Right lobe of liver (tissue), 6 donors: ENCODE data around the gene MYOM1. TPM values are rescaled to one million over a fixed set of nuclear protein-coding genes. Genes with fewer than 3 reads are reported as not detected.
A peak's percentile ranks its signal among the peaks of the same experiment; 100 is the strongest.

Experiments
- ATAC-seq, 4 donors: fragments of 200-7000 bp; cut with Tn5 transposase; one replicate each; pipeline ENCODE4 v1.9.1; 2020; ENCODE audit warnings: mild to moderate bottlenecking in 4 of 4, moderate library complexity in 4 of 4
- DNase-seq, 3 donors: peaks; one replicate each; pipeline ENCODE4 v3.0.0-alpha.2; 2020
- H3K27ac ChIP-seq, 3 donors: fragments of 200-600 bp; one replicate each; pipeline ENCODE4 v1.8.0; 2022
- H3K27me3 ChIP-seq, 2 donors: fragments of 200-600 bp; one replicate each; pipeline ENCODE4 v1.8.0; 2022
- H3K36me3 ChIP-seq, 4 donors: fragments of 200-600 bp; sonication (generic) in 1 of 4; one replicate each; pipeline versions ENCODE4 v1.5.1 to v1.8.0; 2017 to 2022; ENCODE audit warnings: control low read depth in 1 of 4
- H3K4me1 ChIP-seq, 4 donors: fragments of 200-600 bp; sonication (generic) in 1 of 4; one replicate each; pipeline versions ENCODE4 v1.5.1 to v1.8.0; 2017 to 2022; ENCODE audit warnings: control low read depth in 1 of 4
- H3K4me3 ChIP-seq, 3 donors: fragments of 200-600 bp; one replicate each; pipeline ENCODE4 v1.8.0; 2022
- H3K9me3 ChIP-seq, 4 donors: fragments of 200-600 bp; sonication (generic) in 1 of 4; one replicate each; pipeline versions ENCODE4 v1.5.1 to v1.8.0; 2017 to 2022; ENCODE audit warnings: control low read depth in 1 of 4
- POLR2A ChIP-seq: fragments of 450-650 bp; IDR thresholded peaks from one replicate; pipeline ENCODE4 v1.6.1; 2017; ENCODE audit warnings: antibody characterized with exemption, mild to moderate bottlenecking
- WGBS: methylation state at CpG from one replicate; pipeline ENCODE4 v1.1.6; 2018; ENCODE audit warnings: low coverage, low lambda C conversion rate; ENCODE audit not compliant: insufficient coverage; ENCODE audit errors: missing lambda C conversion rate; 5-methylcytosine and 5-hydroxymethylcytosine counted together
- intact Hi-C, 2 donors: fragments of 100-400 bp; cut with DNase I; formaldehyde crosslinking; loops; one replicate each; pipeline versions ENCODE4 v1.11.2 to v1.14.1; 2022
- total RNA-seq, 6 experiments: library from RNA; depleted of rRNA in 2 of 6; stranded (reverse); fragments of >200 nt in 2 of 6; fragmentation: NEBNext Ultra II Directional in 3 of 6; extraction: Animal tissue kit (Norgen Biotek cat#: 25700) in 3 of 6; gene quantifications; one replicate each; pipeline versions ENCODE4 v1.1.0 to v1.2.4, GENCODE V29; 2016 to 2023
- TF ChIP-seq, protein P1 (sequence below), 4 donors: fragments of 200-600 bp in 3 of 4; fragments of 450-650 bp in 1 of 4; IDR thresholded peaks; one replicate each; pipeline versions ENCODE4 v1.5.1 to v1.8.0; 2016 to 2022; ENCODE audit warnings: antibody characterized with exemption in 4 of 4, mild to moderate bottlenecking in 2 of 4
- donor health status: DM: no; HTN: yes; CAD: no.
- donor health status: DM: no; HTN: no; CAD: no.
- donor health status: DM: no; HTN: no; CAD: no.
- donor health status: DM: no; HTN: yes; CAD: no.
- donor health status: DM: no; HTN: yes; CAD: no.

Gene MYOM1
- total RNA-seq, 6 experiments from 2014 or later: 3.1 to 64.5 (median 19.1) TPM

DNA sequence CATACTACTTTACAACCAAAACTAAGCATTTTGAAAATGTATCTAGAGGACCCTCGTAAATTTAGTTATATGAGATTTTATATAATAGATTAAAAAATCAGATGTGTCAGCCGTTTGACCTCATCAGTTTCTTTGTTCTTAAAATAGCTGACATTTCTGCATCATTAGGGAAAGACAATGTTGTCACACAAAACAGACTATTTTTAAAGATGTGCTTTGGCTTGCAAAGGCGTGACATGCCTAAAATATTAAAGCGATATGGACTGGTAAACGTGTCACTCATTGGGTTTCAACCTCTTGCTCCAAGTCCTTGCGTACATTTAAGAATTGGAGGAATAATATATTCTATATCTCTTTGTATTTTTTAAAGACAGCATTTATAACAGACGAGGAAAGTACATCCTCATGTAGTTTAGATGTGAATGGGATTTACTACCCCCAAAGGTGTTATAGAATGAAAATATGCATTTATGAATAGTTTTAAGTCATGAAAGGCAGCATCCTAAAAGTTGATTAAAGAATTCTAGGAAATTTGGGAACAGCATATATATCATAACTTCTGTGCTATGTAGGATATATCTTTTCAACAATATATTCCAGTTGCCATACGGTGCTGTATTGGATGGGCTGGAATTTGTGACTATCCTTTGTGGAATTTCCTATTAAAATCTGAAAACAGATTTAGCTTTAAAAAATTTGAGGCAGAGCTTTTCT is 31.6 kb upstream of the MYOM1 start:
- ATAC-seq (no peak), DNase-seq (no peak)
- intact Hi-C loops: no loop called here
- TF ChIP-seq POLR2A: no peak
- TF ChIP-seq, protein P1, sequence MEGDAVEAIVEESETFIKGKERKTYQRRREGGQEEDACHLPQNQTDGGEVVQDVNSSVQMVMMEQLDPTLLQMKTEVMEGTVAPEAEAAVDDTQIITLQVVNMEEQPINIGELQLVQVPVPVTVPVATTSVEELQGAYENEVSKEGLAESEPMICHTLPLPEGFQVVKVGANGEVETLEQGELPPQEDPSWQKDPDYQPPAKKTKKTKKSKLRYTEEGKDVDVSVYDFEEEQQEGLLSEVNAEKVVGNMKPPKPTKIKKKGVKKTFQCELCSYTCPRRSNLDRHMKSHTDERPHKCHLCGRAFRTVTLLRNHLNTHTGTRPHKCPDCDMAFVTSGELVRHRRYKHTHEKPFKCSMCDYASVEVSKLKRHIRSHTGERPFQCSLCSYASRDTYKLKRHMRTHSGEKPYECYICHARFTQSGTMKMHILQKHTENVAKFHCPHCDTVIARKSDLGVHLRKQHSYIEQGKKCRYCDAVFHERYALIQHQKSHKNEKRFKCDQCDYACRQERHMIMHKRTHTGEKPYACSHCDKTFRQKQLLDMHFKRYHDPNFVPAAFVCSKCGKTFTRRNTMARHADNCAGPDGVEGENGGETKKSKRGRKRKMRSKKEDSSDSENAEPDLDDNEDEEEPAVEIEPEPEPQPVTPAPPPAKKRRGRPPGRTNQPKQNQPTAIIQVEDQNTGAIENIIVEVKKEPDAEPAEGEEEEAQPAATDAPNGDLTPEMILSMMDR (IDR thresholded peaks at IDR 0.05): no peak
- 60% methylated on average over 8 of the region's 8 CpGs for WGBS
- H3K4me1 ChIP-seq: peaks cover 0 to 56% (median 18%) of the 10 kb centered on the region in 4 donors
- H3K9me3 ChIP-seq: no peaks in the 10 kb centered on the region
- H3K36me3 ChIP-seq: peaks cover 4 to 33% (median 21%) of the 10 kb centered on the region in 4 donors
- no peaks in the 10 kb centered on the region for H3K27me3 ChIP-seq
- H3K4me3 ChIP-seq: no peak overlapping the region
- H3K27ac ChIP-seq: peak overlapping the region in 2 of 3 donors; percentile 14 to 33

DNA sequence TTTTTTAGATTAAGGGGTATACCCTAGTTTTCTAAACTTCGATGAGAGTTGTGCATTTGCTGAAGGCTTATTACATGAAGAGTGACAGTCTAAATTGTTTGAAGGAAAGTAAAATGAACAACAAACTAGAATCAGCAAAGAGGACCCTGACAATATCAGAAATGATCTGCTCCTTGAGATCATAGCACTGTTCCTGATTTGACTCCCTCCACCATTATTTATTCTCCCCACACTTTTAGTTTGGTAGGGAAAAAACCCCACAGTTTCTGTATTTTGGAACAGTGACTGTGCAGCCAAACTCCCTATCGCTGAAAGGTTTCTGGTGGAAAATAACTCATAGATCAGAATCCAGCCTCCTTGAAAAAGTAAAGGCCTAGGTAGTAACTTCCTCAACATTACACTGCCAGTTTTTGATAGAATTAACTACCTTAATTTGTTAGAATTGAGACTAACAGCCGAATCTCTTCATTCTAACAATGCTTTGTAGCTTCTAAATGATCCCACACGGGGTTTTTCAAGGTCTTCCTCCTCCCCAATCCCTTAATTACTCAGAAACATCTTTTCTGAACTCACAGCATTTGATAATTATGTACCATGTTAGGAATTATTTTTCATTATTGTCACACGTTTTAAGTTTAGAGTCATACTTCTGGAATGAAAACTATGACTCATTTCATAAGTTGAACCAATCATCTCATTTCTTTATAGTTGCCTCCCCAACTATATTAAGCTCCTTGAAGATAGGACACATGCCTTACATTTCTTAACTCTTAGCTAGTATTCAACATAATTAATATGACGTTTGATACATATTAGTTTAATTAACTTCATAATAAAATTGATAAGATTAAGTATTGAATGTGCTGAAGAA is 30.7 kb upstream of the MYOM1 start:
- intact Hi-C loops: no loop called here
- Histone ChIP-seq H3K36me3 (peaks cover 4 to 24% (median 16%) of the 10 kb centered on the region in 4 donors), H3K4me1 (peaks cover 0 to 50% (median 14%) of the 10 kb centered on the region in 4 donors), H3K9me3 (no peaks in the 10 kb centered on the region), H3K27ac (peak overlapping the region; percentile 19 to 44 (median 33)), H3K4me3 (no peak overlapping the region), H3K27me3 (no peaks in the 10 kb centered on the region)
- ATAC-seq (no peak), DNase-seq (no peak)
- WGBS: 34% methylated on average over 6 of the region's 6 CpGs
- TF ChIP-seq POLR2A: no peak
- TF ChIP-seq, protein P1 (IDR thresholded peaks at IDR 0.05): no peak

DNA sequence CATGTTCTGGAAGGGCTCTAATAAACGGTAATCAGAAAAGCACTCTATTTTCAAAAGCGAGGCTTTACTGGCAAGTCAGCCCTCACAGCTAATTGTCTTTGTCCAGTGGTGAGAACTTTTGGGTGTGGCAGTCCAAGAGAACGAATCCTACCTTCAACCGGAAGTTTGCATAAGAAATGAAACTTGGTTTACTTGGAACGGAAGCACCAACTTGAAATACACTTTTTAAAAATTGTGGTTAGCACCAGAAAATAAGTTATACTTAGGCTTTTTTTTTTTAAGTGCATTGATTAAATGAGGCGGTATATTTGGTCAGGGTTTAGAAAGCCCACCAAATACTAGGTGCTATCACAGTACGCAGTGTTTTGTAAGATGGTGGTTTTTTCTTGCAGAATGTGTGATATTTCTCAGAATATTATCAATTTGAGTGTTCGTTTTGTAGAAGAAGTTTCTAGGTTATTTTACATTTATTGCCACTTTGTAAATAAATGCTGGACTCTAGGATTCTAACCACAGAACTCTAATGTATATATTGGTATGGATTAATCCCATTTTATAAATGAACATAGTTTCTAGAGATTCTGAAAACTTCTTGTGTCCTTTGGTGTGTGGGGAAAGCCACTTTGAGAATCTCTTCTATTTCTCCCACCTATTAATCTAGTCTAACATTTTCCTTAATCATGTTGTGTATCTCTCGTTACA is 29.0 kb upstream of the MYOM1 start:
- H3K4me3 ChIP-seq: peak overlapping the region; percentile 87 to 95 (median 89)
- no peaks in the 10 kb centered on the region for H3K9me3 ChIP-seq
- WGBS: 11% methylated on average over 9 of the region's 9 CpGs
- H3K4me1 ChIP-seq: peaks cover 0 to 53% (median 10%) of the 10 kb centered on the region in 4 donors
- intact Hi-C loops: loop anchor here in 1 of 2 donors (10.0 kb wide), 1 partner anchor 314 kb away; no protein-coding TSS in a partner anchor
- H3K36me3 ChIP-seq: peaks cover 2 to 8% (median 4%) of the 10 kb centered on the region in 4 donors
- TF ChIP-seq, protein P1 (IDR thresholded peaks at IDR 0.05): no peak
- TF ChIP-seq POLR2A: peak; percentile 75
- H3K27me3 ChIP-seq: no peaks in the 10 kb centered on the region
- ATAC-seq (no peak), DNase-seq (no peak)
- H3K27ac ChIP-seq: peak overlapping the region; percentile 99 to 100 (median 99)

DNA sequence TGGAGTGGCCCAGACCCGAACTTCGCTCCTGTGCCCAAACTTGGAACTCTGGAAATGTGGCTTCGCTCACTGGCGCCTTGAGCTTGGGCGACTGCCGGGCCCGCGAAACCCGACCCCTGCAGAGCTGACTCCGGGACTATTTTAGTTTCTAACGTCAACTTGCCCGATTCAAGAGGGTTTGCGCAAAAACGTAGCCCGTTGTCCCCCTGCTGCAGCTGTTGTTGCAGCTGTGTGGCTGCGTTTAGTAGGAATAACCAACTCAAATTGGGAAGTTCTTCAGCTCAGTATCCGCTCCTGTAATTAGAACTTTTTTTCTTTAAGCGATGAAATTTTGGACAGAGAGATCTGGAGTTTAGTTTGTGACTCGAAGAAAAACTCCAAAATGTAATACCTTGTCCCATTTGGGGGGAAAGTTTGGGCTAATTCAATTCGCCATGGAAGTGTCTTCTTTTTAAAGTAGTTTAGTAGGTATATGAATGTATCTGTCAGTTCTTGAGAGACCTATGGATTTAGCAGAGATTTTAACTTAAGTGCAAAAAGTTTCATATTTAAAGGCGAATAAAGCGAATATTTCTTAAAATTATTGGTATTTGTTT is 28.4 kb upstream of the MYOM1 start:
- intact Hi-C loops: loop anchor here in 1 of 2 donors (10.0 kb wide), 1 partner anchor 313 kb away; no protein-coding TSS in a partner anchor
- Histone ChIP-seq H3K9me3 (no peaks in the 10 kb centered on the region), H3K4me3 (peak overlapping the region; percentile 87 to 95 (median 89)), H3K36me3 (peaks cover 0 to 1% (median 0%) of the 10 kb centered on the region in 4 donors), H3K27me3 (no peaks in the 10 kb centered on the region), H3K4me1 (peaks cover 0 to 47% (median 9%) of the 10 kb centered on the region in 4 donors), H3K27ac (peak overlapping the region; percentile 99 to 100 (median 99))
- whole genome bisulfite sequencing: under 1% methylated on average over 19 of the region's 22 CpGs
- TF ChIP-seq, protein P1 (IDR thresholded peaks at IDR 0.05): no peak
- no peak for TF ChIP-seq POLR2A
- DNase-seq: no peak
- ATAC-seq: no peak
